Measurements from ENCODE around the gene IL11RA. TPM values are rescaled to one million over a fixed set of nuclear protein-coding genes. Genes with fewer than 3 reads are reported as not detected.

The IL11RA gene
- total RNA-seq, 1 donor from 2014 or later: 32.9 TPM

DNA sequence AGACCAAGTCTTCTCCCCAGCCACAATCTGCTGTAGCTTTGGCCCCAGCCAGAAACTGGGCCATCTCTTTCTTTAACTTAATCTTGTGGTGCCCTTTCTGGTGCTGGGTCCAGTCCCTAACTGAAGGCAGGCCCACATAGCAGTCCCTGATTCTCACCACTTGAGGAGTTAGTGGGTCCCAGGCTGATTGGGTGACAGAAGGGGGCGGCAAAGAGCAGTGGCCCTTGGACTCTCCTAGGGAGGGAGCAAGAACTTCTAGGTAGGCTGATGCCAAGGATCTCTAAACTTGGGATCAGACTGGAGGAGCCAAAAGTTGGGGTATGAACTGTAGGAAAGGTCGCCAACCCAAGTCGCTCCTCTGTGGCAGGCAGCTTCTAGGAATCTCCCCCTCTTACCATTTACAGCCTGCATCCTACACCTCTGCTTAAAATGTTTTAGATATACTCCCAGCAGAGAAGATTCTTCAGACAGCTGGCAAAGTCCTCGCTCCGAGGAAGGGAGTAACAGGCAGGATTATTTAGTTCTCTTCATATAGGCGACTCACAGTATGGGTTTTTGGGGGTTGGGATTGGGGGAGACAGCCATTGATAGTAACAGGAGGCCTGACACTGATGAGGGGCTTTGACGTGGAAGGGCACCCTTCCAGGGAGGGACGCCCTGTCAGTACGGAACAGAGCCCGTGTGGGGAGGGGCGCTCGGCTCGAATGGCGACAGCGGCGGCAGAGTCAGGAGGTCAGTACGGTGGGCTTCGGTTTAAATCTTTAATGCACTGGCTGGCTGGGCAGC, 12.5 kb downstream of the IL11RA start:
- Mint-ChIP-seq H3K4me1 (ENCODE audit: low read depth) (peaks cover 20% of the 10 kb centered on the region), H3K27ac (ENCODE audit: unreplicated experiment) (peak overlapping the region; percentile 97), H3K36me3 (ENCODE audit: low read depth) (peaks cover 4% of the 10 kb centered on the region), H3K9me3 (ENCODE audit: low read depth) (no peaks in the 10 kb centered on the region), H3K27me3 (ENCODE audit: low read depth) (no peaks in the 10 kb centered on the region), H3K4me3 (ENCODE audit: unreplicated experiment) (peak overlapping the region; percentile 91)
- TF ChIP-seq, protein P1, sequence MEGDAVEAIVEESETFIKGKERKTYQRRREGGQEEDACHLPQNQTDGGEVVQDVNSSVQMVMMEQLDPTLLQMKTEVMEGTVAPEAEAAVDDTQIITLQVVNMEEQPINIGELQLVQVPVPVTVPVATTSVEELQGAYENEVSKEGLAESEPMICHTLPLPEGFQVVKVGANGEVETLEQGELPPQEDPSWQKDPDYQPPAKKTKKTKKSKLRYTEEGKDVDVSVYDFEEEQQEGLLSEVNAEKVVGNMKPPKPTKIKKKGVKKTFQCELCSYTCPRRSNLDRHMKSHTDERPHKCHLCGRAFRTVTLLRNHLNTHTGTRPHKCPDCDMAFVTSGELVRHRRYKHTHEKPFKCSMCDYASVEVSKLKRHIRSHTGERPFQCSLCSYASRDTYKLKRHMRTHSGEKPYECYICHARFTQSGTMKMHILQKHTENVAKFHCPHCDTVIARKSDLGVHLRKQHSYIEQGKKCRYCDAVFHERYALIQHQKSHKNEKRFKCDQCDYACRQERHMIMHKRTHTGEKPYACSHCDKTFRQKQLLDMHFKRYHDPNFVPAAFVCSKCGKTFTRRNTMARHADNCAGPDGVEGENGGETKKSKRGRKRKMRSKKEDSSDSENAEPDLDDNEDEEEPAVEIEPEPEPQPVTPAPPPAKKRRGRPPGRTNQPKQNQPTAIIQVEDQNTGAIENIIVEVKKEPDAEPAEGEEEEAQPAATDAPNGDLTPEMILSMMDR (IDR thresholded peaks at IDR 0.05): peak; percentile 84
- no peak for DNase-seq (ENCODE audit: low spot score)

DNA sequence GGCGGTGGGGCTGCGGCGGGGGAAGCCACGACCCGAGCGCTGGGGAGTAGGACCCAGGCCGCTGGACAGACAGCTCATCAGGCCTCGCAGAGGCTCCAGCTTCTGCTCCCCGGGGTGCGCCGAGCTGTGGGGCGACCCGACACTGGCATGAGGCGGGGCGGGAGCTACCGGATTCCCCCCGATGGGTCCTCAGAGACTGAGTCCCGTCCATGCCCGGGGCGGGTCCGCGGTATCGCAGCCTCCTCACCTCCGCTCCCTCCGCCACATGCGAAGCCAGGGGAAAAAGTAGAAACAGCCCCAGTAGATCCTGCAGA, 13.0 kb downstream of the IL11RA start:
- H3K27ac Mint-ChIP-seq (ENCODE audit: unreplicated experiment): peak overlapping the region; percentile 97

DNA sequence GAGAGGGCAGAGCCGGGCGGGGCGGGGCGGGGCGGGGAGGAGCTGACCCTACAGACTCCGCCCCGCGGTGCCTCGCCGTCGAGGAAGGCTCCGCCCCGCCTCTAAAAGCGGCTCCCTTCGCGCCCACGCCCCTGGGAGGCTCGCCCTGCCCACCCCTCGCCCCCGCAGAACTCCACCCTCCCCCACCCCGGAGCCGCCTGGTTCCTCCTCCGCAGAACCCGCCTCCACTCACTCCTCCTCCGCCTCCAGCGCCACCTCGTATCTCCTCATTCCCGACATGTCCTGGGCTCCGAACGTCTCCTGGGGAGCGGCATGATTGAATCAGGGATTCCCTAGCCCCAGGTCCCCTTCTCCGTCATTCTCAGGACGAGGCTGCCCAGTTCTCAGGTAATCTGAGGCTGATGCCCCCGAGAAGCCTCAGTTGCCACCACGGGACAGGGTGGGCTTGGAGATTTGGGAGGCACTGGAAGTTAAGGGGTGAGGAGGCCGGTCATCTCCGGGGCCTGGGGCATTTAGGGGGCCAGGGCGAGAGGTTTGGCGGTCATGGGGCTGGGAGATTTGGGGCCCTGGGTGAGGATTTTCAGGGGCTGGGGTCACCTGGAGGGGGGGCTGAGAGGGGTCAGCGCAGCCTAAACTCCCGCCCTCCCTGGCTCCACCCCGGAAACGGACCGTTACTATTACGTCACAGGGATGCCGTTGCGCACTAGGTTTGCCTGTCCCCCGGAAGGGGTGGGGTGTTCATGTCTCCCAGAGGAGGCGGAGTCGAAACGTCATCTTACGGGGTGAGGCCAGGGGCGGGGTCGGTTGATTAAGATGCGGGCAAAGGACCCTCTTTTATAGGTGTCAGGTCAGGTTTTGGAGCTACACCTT, 13.6 kb downstream of the IL11RA start:
- H3K36me3 Mint-ChIP-seq (ENCODE audit: low read depth): peaks cover 2% of the 10 kb centered on the region
- no peaks in the 10 kb centered on the region for H3K9me3 Mint-ChIP-seq (ENCODE audit: low read depth)
- H3K27ac Mint-ChIP-seq (ENCODE audit: unreplicated experiment): peak overlapping the region; percentile 97
- no peak for DNase-seq (ENCODE audit: low spot score)
- H3K27me3 Mint-ChIP-seq (ENCODE audit: low read depth): no peaks in the 10 kb centered on the region
- TF ChIP-seq, protein P1 (IDR thresholded peaks at IDR 0.05): no peak
- H3K4me1 Mint-ChIP-seq (ENCODE audit: low read depth): peaks cover 20% of the 10 kb centered on the region
- peak overlapping the region; percentile 91 for H3K4me3 Mint-ChIP-seq (ENCODE audit: unreplicated experiment)

More for the DNA sequence above, 13.0 kb downstream of the IL11RA start:
- TF ChIP-seq, protein P1 (IDR thresholded peaks at IDR 0.05): no peak
- Mint-ChIP-seq H3K27me3 (ENCODE audit: low read depth) (no peaks in the 10 kb centered on the region), H3K36me3 (ENCODE audit: low read depth) (peaks cover 4% of the 10 kb centered on the region), H3K9me3 (ENCODE audit: low read depth) (no peaks in the 10 kb centered on the region), H3K4me3 (ENCODE audit: unreplicated experiment) (peak overlapping the region; percentile 91), H3K4me1 (ENCODE audit: low read depth) (peaks cover 20% of the 10 kb centered on the region)
- no peak for DNase-seq (ENCODE audit: low spot score)

DNA sequence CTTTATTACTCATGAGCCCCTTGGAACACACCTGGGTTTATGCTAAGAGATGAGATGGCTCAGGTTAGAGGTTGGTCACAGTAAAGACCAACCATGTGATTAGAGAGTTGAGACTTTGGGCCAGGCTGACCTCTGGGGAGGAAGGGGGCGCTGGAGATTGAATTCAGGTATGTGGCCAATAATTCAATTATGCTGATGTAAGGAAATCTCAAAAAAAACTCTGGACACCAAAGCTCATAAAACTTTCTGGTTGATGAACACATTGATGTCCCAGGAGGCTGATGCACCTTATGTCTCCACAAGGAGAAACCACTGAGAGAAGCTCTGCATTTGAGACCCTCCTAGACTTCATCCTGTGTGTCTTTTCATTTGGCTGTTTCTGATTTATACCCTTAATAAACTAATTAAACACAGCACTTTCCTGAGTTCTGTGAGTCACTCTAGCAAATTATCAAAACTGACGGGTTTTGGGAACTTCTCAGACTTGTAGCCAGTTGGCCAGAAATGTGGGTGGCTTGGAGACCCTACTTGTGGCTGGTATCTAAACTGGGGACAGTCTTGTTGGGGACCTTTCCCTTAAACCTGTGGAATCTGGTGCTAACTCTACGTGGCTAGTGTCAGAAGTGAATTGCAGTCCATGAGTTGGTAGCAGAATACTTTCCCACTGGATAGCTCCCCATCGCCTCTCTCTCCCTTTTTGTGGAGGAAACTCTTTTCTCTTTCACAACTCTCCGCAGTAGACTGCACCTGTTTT, 18.0 kb downstream of the IL11RA start:
- Mint-ChIP-seq H3K4me1 (ENCODE audit: low read depth) (peaks cover 11% of the 10 kb centered on the region), H3K36me3 (ENCODE audit: low read depth) (peaks cover 2% of the 10 kb centered on the region), H3K27ac (ENCODE audit: unreplicated experiment) (no peak overlapping the region), H3K4me3 (ENCODE audit: unreplicated experiment) (no peak overlapping the region), H3K27me3 (ENCODE audit: low read depth) (no peaks in the 10 kb centered on the region), H3K9me3 (ENCODE audit: low read depth) (peaks cover 2% of the 10 kb centered on the region)
- TF ChIP-seq, protein P1 (IDR thresholded peaks at IDR 0.05): no peak
- no peak for DNase-seq (ENCODE audit: low spot score)

DNA sequence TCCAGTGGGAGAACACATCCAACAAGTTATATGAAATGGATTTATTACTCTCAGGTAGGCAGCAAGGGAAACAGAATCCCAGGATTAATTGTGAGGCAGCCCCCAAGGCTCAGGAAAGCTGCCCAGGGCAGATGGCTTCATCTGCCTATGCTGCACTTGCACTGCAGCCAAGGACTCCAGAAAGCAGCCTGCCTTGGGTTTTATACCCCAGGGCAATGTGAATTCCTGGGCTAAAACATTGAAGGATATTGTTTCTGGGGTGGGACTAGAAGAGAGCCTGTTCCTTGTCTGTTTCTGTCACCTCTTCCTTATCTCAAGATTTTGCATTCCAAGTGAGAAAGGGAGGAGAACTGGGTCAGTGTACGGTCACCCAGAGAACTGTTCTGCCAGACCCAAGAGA, 19.3 kb downstream of the IL11RA start:
- Mint-ChIP-seq H3K9me3 (ENCODE audit: low read depth) (peaks cover 2% of the 10 kb centered on the region), H3K27ac (ENCODE audit: unreplicated experiment) (no peak overlapping the region), H3K4me3 (ENCODE audit: unreplicated experiment) (no peak overlapping the region), H3K36me3 (ENCODE audit: low read depth) (peaks cover 2% of the 10 kb centered on the region), H3K4me1 (ENCODE audit: low read depth) (peaks cover 8% of the 10 kb centered on the region), H3K27me3 (ENCODE audit: low read depth) (no peaks in the 10 kb centered on the region)
- TF ChIP-seq, protein P1 (IDR thresholded peaks at IDR 0.05): no peak
- no peak for DNase-seq (ENCODE audit: low spot score)

All from chondrocyte (in vitro differentiated cells).